Stimulated activated CD4-positive, alpha-beta T cell treated with anti-CD3 and anti-CD28 coated beads, Interleukin-12 subunit alpha, Interleukin-12 subunit beta, amount 100 ng/mL, for 4 hours (primary cell): ENCODE data around the gene YWHAH.
"Not testable (repeated sequence)": the region's sequence is repeated elsewhere in the genome, so short reads cannot be mapped to it uniquely, and the experiment has no call there.

Experiments used
- DNase-seq: peaks from one replicate; pipeline ENCODE4 v3.0.0-alpha.2; 2020

Gene YWHAH

GRCh38 chr22:31951194-31952093 is 7.1 kb downstream of the YWHAH start:
- no peak for DNase-seq

DNA sequence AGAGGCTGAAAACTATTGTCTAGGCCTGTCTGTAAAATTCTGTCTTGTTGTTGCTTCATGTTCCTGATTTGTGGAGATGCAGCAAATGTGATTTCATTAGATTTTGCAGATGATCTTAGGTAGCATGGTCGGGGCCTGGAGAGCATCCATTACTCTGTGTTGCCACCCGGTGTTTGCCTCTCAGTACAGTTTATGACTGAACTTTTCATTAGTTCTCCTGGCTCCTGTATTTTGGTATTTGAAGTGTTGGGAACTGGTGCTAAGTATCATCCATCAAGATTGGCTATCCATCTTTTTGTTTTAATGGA is 7.7 kb downstream of the YWHAH start:
- DNase-seq: no peak

- no peak for DNase-seq
These were observed 8.1 kb downstream of the YWHAH start for GRCh38 chr22:31952472-31952871.

GRCh38 chr22:31953261-31953660 is 8.9 kb downstream of the YWHAH start:
- DNase-seq: no peak

GRCh38 chr22:31954535-31955523 is 10.5 kb downstream of the YWHAH start:
- DNase-seq: no peak

DNA sequence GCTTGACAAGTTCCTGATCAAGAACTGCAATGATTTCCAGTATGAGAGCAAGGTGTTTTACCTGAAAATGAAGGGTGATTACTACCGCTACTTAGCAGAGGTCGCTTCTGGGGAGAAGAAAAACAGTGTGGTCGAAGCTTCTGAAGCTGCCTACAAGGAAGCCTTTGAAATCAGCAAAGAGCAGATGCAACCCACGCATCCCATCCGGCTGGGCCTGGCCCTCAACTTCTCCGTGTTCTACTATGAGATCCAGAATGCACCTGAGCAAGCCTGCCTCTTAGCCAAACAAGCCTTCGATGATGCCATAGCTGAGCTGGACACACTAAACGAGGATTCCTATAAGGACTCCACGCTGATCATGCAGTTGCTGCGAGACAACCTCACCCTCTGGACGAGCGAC is 12.0 kb downstream of the YWHAH start:
- DNase-seq: no peak

GRCh38 chr22:31957970-31958594 is 13.7 kb downstream of the YWHAH start:
- DNase-seq: no peak

GRCh38 chr22:31958625-31959239 is 14.4 kb downstream of the YWHAH start:
- no peak for DNase-seq

GRCh38 chr22:31960767-31961166 is 16.4 kb downstream of the YWHAH start:
- no peak for DNase-seq

GRCh38 chr22:31962387-31963125 is 18.2 kb downstream of the YWHAH start:
- DNase-seq: no peak

DNA sequence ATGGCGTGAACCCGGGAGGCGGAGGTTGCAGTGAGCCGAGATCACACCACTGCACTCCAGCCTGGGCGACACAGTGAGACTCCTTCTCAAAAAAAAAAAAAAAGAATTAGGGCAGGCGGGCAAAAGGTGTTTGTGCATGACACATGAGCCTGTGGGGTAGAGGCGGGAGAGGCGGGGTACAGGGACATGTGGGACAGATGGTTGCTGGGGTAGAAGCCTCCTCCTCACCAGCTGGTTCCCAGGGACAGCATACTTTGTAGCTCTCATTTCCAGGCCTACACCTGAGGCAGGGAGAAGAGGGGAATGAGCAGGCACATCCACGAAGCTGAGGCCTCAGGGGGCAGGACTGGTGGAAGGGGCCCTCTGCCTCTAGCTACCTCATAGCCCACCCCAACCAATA is 23.7 kb downstream of the YWHAH start:
- no peak for DNase-seq

DNA sequence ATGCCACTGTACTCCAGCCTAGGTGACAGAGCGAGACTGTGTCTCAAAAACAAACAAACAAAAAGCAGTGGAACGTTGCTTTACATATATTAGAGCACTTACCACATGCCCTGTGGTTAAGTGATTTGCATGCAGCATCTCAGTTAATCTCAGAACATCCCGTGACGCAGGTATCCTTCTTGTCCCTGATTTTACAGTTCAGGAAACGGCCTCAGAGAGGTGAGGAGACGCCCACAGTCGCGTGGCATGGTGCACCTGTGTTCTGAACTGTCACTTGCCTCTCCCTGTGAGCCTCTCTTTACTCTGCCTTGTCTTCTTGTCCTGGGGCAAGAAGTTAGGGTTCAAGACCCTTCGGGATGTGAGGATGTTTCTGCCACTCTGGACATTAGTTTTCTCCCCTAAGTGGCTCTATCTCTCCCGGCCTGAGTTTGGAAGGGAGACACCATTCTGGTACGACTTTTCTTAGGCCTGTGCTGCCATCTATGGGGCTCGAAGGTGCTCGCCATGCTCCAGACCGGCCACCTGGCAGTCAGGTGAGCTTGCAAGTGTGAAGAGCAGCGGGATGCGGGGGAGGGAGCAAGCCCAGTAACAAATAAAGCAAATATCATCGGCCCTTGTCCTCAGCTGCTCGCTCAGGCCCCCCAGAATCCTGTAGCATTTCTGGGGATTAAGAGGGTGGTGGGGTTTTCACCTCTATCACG is 25.6 kb downstream of the YWHAH start:
- peak; percentile 48 for DNase-seq

DNA sequence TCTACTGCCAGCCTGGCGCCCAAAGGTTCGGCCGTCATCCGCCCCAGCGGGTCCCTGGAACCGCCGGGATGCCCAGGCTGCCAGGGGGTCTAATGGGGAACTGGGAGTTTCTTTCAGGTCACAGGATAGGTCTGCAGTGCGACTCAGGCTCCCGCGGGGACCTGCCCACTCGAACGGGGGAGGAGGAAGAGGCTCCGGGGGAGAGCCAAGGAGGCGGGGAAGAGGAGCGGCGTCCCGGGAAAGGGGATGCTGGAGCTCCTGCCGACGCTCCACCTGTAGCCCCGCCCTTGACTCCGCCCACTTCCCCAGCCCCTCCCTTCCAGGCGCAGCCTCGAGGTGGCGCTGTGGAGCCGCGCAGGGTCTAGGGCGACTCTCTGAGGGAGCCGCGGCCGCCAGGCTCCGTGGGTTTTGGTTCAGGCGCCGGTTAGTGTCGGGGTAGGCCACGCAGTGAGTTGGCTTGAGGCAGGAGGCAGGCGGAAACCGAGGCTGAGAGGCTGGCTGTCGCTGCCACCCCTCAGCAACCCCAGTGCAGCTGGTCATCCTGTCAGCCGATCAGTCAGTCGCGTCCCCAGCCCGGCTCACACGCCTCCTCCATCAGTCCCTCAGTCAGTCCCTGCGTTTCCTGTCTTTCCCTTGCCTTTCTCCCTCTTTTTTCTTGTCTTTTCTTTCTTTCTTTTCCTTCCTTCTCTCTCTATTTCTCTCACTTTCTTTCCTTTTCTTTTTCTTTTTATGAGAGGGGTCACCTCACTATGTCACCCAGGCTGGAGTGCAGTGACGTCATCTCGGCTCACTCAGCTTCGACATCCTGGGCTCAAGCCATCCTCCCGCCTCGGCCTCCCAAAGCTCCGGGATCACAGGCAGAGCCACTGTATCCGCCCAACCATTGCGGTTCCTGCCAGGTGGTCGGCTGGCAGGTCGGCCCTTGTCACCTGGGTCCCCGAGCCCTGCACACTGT is 26.4 kb downstream of the YWHAH start:
- peak; percentile 82 for DNase-seq

GRCh38 chr22:31972180-31972579 is 27.8 kb downstream of the YWHAH start:
- no peak for DNase-seq

DNA sequence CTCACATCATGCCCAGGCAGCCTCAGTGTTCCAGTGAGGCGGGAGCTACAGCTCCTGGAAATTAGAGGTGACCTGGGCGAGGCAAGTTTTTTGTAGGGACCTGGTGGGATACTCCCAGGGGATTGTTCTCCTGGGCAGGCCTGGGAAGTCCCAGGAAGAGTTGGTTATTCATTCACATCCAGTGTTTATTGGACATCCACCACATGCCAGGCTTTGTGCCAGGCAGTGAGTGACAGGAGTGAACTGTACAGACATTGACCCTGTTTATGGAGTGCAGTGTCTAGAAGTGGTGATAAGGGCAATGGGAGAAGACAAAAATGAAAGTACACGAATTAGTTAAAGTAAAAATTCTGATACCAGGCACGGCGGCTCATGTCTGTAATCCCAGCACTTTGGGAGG is 29.4 kb downstream of the YWHAH start:
- DNase-seq: no peak

DNA sequence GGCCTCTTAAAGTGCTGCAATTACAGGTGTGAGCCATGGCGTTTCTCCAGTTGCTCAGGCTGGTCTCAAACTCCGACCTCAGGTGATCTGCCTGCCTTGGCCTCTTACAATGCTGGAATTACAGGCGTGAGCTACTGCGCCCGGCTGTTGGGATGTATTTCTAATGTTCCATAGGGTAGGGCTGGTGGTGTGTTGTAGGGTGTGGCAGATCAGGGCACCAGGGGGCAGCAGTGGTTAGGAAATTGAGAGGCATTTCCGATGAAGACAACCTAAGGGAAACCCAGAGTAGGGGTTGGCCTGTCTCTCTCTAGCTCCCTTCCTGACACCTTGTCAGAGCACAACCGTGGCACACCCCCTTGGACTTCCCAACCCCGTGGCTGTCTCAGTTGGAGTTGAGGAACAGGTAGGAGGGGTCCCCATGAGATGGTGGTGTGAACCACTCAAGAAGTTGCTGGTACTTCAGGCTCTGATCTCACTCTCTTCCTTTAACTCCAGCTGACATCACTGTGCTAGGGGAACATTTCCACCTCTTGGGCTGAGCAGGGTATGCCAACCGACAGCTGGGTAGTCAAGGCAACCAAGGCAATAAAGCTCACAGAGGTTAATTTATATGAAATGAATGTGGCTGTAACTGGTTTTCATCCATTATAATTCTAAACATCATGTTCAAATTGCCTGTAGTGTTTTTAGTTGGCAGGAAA is 33.0 kb downstream of the YWHAH start:
- peak; percentile 81 for DNase-seq

GRCh38 chr22:31977939-31978338 is 33.6 kb downstream of the YWHAH start:
- DNase-seq: no peak

- no peak for DNase-seq
These were observed 36.3 kb downstream of the YWHAH start for GRCh38 chr22:31980628-31981027.

DNA sequence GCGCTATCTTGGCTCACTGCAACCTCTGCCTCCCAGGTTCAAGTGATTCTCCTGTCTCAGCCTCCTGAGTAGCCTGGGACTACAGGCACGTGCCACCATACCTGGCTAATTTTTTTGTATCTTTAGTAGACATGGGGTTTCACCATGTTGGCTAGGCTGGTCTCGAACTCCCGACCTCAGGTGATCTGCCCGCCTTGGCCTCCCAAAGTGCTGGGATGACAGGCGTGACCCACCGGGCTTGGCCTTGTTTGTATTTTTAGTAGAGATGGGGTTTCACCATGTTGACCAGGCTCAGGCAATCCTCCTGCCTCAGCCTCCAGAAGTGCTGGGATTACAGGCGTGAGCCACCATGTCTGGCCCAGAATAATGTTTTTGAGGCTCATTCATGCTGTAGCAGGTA is 37.6 kb downstream of the YWHAH start:
- DNase-seq: not testable (repeated sequence)
